H1 (cell line): ENCODE results near the gene PLPPR3. TPM values are rescaled to one million over a fixed set of nuclear protein-coding genes. Genes with fewer than 3 reads are reported as not detected.

Experiments
- CTCF ChIA-PET: fragments of 300-600 bp; sonication (Branson Sonifier 250); formaldehyde crosslinking; loops from one replicate; lab custom pipeline; 2021; ENCODE audit not compliant: partially characterized antibody; lab: Charles Lee
- POLR2A ChIA-PET: fragments of 300-600 bp; sonication (Branson Sonifier 250); formaldehyde crosslinking; loops from one replicate; lab custom pipeline; 2021; ENCODE audit warnings: inconsistent platforms; ENCODE audit not compliant: partially characterized antibody; lab: Charles Lee
- DNase-seq, 2 experiments: peaks; one replicate each; pipeline versions ENCODE4 v3.0.0 to v3.0.0-alpha.2; 2010 to 2022; ENCODE audit warnings: low spot score in 2 of 2, low read depth in 1 of 2, mixed read lengths in 1 of 2
- FAIRE-seq: peaks from 2 replicates; lab custom pipeline; 2011; peaks lifted over from hg19 to GRCh38; lab: Jason Lieb, UNC
- H2AFZ ChIP-seq: 2 replicates; pipeline ENCODE4 v1.8.1; 2012; ENCODE audit warnings: low read length, inconsistent platforms
- H2AK5ac ChIP-seq: 2 replicates; pipeline ENCODE4 v1.6.1; 2013; ENCODE audit warnings: low read depth, low read length
- H2BK120ac ChIP-seq: replicated peaks from 2 replicates; pipeline ENCODE3; 2013; ENCODE audit warnings: low read depth, low read length, inconsistent platforms
- H2BK12ac ChIP-seq: 2 replicates; pipeline ENCODE4 v1.6.1; 2013; ENCODE audit warnings: low read depth, low read length
- H2BK15ac ChIP-seq: 2 replicates; pipeline ENCODE4 v1.6.1; 2013; ENCODE audit warnings: low read length
- H2BK20ac ChIP-seq: 2 replicates; pipeline ENCODE4 v1.6.1; 2013; ENCODE audit warnings: low read length
- H2BK5ac ChIP-seq: 2 replicates; pipeline ENCODE4 v1.6.1; 2013; ENCODE audit warnings: low read depth, low read length
- H3K14ac ChIP-seq: 2 replicates; pipeline ENCODE4 v1.6.1; 2013; ENCODE audit warnings: inconsistent platforms; ENCODE audit not compliant: insufficient read length
- H3K18ac ChIP-seq: 2 replicates; pipeline ENCODE4 v1.6.1; 2013; ENCODE audit warnings: low read length; ENCODE audit errors: extremely low read depth
- H3K23ac ChIP-seq: 2 replicates; pipeline ENCODE4 v1.6.1; 2013; ENCODE audit warnings: inconsistent platforms; ENCODE audit not compliant: insufficient read length
- H3K23me2 ChIP-seq: 2 replicates; pipeline ENCODE4 v1.6.1; 2013; ENCODE audit warnings: low read depth, low read length
- H3K27ac ChIP-seq: 2 replicates; pipeline ENCODE4 v1.6.1; 2011; ENCODE audit warnings: low read depth, low read length, inconsistent platforms
- H3K27me3 ChIP-seq, 4 experiments: replicated peaks in 1 of 4; 1 replicate in 1 of 4; 2 replicates in 3 of 4; pipeline versions ENCODE4 v1.6.1 to v1.8.1; 2011 to 2013; ENCODE audit warnings: low read length in 3 of 4, mild to moderate bottlenecking in 3 of 4, inconsistent platforms in 2 of 4, mixed read lengths in 2 of 4, moderate library complexity in 1 of 4; ENCODE audit not compliant: control insufficient read depth in 3 of 4, insufficient read depth in 3 of 4; ENCODE audit errors: extremely low read depth in 1 of 4
- H3K36me3 ChIP-seq, 4 experiments: 2 replicates each; pipeline versions ENCODE4 v1.6.1 to v1.8.1; 2011 to 2013; ENCODE audit warnings: mild to moderate bottlenecking in 4 of 4, low read length in 3 of 4, moderate library complexity in 2 of 4, control low read depth in 1 of 4, inconsistent platforms in 1 of 4; ENCODE audit not compliant: insufficient read depth in 4 of 4, control insufficient read depth in 2 of 4
- H3K4ac ChIP-seq: replicated peaks from 2 replicates; pipeline ENCODE3; 2013; ENCODE audit warnings: low read length, low read depth, mixed read lengths, inconsistent platforms; ENCODE audit not compliant: insufficient read length
- H3K4me1 ChIP-seq, 4 experiments: replicated peaks in 1 of 4; 1 replicate in 1 of 4; 2 replicates in 3 of 4; pipeline versions ENCODE4 v1.6.1 to v1.8.1; 2011 to 2013; ENCODE audit warnings: low read length in 3 of 4, inconsistent platforms in 2 of 4, mixed read lengths in 1 of 4; ENCODE audit not compliant: insufficient read depth in 4 of 4, control insufficient read depth in 3 of 4
- H3K4me2 ChIP-seq, 2 experiments: 2 replicates each; pipeline versions ENCODE4 v1.6.1 to v1.8.1; 2011 to 2013; ENCODE audit warnings: low read depth in 2 of 2, low read length in 2 of 2, control low read depth in 1 of 2, inconsistent platforms in 1 of 2, mild to moderate bottlenecking in 1 of 2; ENCODE audit not compliant: insufficient read depth in 1 of 2
- H3K4me3 ChIP-seq, 4 experiments: fragments of 200-600, 300-600 bp in 1 of 4; sonication (generic), shearing (Covaris generic), sonication (Bioruptor Twin) in 1 of 4; 2 replicates each; pipeline versions ENCODE4 v1.5.1 to v1.8.1; 2011 to 2016; ENCODE audit warnings: low read length in 4 of 4, low read depth in 3 of 4, control low read depth in 2 of 4, inconsistent platforms in 2 of 4, mild to moderate bottlenecking in 2 of 4, mixed read lengths in 1 of 4, moderate library complexity in 1 of 4; ENCODE audit not compliant: insufficient read depth in 2 of 4; ENCODE audit errors: extremely low read depth in 1 of 4
- H3K56ac ChIP-seq: replicated peaks from 2 replicates; pipeline ENCODE3; 2013; ENCODE audit warnings: low read depth, mild to moderate bottlenecking, mixed read lengths, low read length, inconsistent platforms; ENCODE audit not compliant: insufficient read length
- H3K79me1 ChIP-seq: 2 replicates; pipeline ENCODE4 v1.6.1; 2013; ENCODE audit warnings: low read depth, low read length, control low read depth
- H3K79me2 ChIP-seq, 2 experiments: 2 replicates each; pipeline versions ENCODE4 v1.6.1 to v1.8.1; 2012 to 2013; ENCODE audit warnings: low read length in 2 of 2, mild to moderate bottlenecking in 2 of 2, inconsistent platforms in 1 of 2; ENCODE audit not compliant: insufficient read depth in 2 of 2, control insufficient read depth in 1 of 2
- H3K9ac ChIP-seq, 4 experiments: replicated peaks in 1 of 4; 1 replicate in 1 of 4; 2 replicates in 3 of 4; pipeline versions ENCODE4 v1.6.1 to v1.8.1; 2011 to 2013; ENCODE audit warnings: low read depth in 3 of 4, low read length in 3 of 4, control low read depth in 2 of 4, mild to moderate bottlenecking in 2 of 4, moderate library complexity in 2 of 4, inconsistent platforms in 1 of 4; ENCODE audit errors: extremely low read depth in 1 of 4
- H3K9me3 ChIP-seq, 2 experiments: 2 replicates each; pipeline versions ENCODE4 v1.6.1 to v1.8.1; 2012 to 2013; ENCODE audit warnings: mild to moderate bottlenecking in 2 of 2, moderate library complexity in 2 of 2, control low read depth in 1 of 2, inconsistent platforms in 1 of 2, low read depth in 1 of 2, low read length in 1 of 2, mixed read lengths in 1 of 2; ENCODE audit not compliant: insufficient read depth in 2 of 2
- H4K20me1 ChIP-seq, 2 experiments: replicated peaks in 1 of 2; 2 replicates each; pipeline versions ENCODE3 to v1.8.1; 2011 to 2013; ENCODE audit warnings: inconsistent platforms in 2 of 2, low read length in 2 of 2, mild to moderate bottlenecking in 1 of 2; ENCODE audit not compliant: insufficient read depth in 2 of 2, control insufficient read depth in 1 of 2
- H4K5ac ChIP-seq: 2 replicates; pipeline ENCODE4 v1.6.1; 2013; ENCODE audit warnings: low read length, low read depth, mixed read lengths, inconsistent platforms; ENCODE audit not compliant: insufficient read length
- H4K8ac ChIP-seq: 2 replicates; pipeline ENCODE4 v1.8.0; 2013; ENCODE audit warnings: mild to moderate bottlenecking, moderate library complexity, low read length, inconsistent platforms; ENCODE audit not compliant: insufficient read depth; ENCODE audit errors: extremely low read depth
- H4K91ac ChIP-seq: replicated peaks from 2 replicates; pipeline ENCODE3; 2013; ENCODE audit warnings: low read length, mixed read lengths, inconsistent platforms; ENCODE audit not compliant: insufficient read length
- CTCF ChIP-seq, 3 experiments: IDR thresholded peaks; 1 replicate in 2 of 3; 2 replicates in 1 of 3; pipeline versions ENCODE4 v1.5.1 to v1.6.1; 2011; ENCODE audit warnings: low read length in 3 of 3, mild to moderate bottlenecking in 3 of 3, inconsistent platforms in 2 of 3, low read depth in 1 of 3, moderate library complexity in 1 of 3; ENCODE audit not compliant: insufficient read depth in 1 of 3; ENCODE audit errors: control extremely low read depth in 1 of 3
- E2F6 ChIP-seq: IDR thresholded peaks from 2 replicates; pipeline ENCODE4 v1.6.1; 2012; ENCODE audit warnings: inconsistent platforms
- JUND ChIP-seq: IDR thresholded peaks from 2 replicates; pipeline ENCODE4 v1.6.1; 2011; ENCODE audit warnings: mild to moderate bottlenecking, improper control_type of control experiment, low read length
- KDM1A ChIP-seq: fragments of 200-600, 300-600 bp; sonication (generic); IDR thresholded peaks from 2 replicates; pipeline ENCODE4 v1.7.1; 2016; ENCODE audit warnings: mild to moderate bottlenecking, low read length, borderline replicate concordance
- SAP30 ChIP-seq: fragments of 300-600 bp; sonication (generic); IDR thresholded peaks from 2 replicates; pipeline ENCODE4 v1.7.1; 2012; ENCODE audit warnings: low read length, moderate library complexity, mild to moderate bottlenecking, inconsistent platforms; ENCODE audit not compliant: insufficient read depth, insufficient replicate concordance
- SP1 ChIP-seq: IDR thresholded peaks from 2 replicates; pipeline ENCODE4 v1.6.1; 2011; ENCODE audit warnings: low read depth, low read length
- TAF1 ChIP-seq: IDR thresholded peaks from 2 replicates; pipeline ENCODE4 v1.6.1; 2011; ENCODE audit warnings: mild to moderate bottlenecking, low read depth, low read length
- WGBS, 2 experiments: shearing (Covaris generic) in 1 of 2; methylation state at CpG; one replicate each; pipeline versions ENCODE4 v1.1.6 to v1.1.7; 2013 to 2015; ENCODE audit warnings: low lambda C conversion rate in 2 of 2, mixed read lengths in 2 of 2, inconsistent platforms in 1 of 2, low coverage in 1 of 2, missing lambda C conversion rate in 1 of 2; ENCODE audit not compliant: insufficient replicate concordance in 2 of 2, insufficient coverage in 1 of 2, insufficient read length in 1 of 2; ENCODE audit errors: extremely low coverage in 1 of 2, missing lambda C conversion rate in 1 of 2; 5-methylcytosine and 5-hydroxymethylcytosine counted together
- polyA plus RNA-seq, 7 experiments: library from polyadenylated mRNA; depleted of rRNA in 3 of 7; stranded (reverse) in 5 of 7; unstranded in 2 of 7; fragments of >200 nt in 5 of 7; fragments of 200-250 nt in 2 of 7; gene quantifications; 1 replicate in 5 of 7; 2 replicates in 1 of 7; 4 replicates in 1 of 7; pipeline versions ENCODE4 v1.2.1 to v1.2.3, GENCODE V29; 2011 to 2013; ENCODE audit warnings: missing spikeins in 2 of 7, mixed read lengths in 2 of 7
- total RNA-seq: library from RNA; stranded (reverse); fragmentation: NEBNext Ultra II Directional; extraction: Animal tissue kit (Norgen Biotek cat#: 25700); gene quantifications from 2 replicates; pipeline ENCODE4 v1.2.1, GENCODE V29; 2021

Gene PLPPR3
- total and polyA plus RNA-seq, 2 of the 8 experiments (the other 6 are each of a cell fraction or from before 2014, with no cell fraction given), result 71.7 to 76.4 TPM

GRCh38 chr19:861756-862580, 40.2 kb upstream of the PLPPR3 start:
- H2BK20ac ChIP-seq, result no peak overlapping the region
- H3K9ac ChIP-seq, result no peak overlapping the region
- WGBS, 2 experiments, result 12% methylated on average over 27 of the region's 60 CpGs; no CpG with 5 or more reads in 1 of the 2 experiments
- peak overlapping the region; percentile 80 for H4K91ac ChIP-seq
- H3K4me2 ChIP-seq, result peak overlapping the region; percentile 63 to 72
- H3K4me1 ChIP-seq, result peaks cover 0 to 5% (median 3%) of the 10 kb centered on the region in 4 experiments; a peak in 6 of 7 replicates
- CTCF ChIA-PET, result interaction anchor here (1.4 to 3.1 kb wide), 2 partner anchors 17 to 56 kb away, joined by 5 to 12 read pairs; no protein-coding TSS in a partner anchor
- H2AFZ ChIP-seq, result no peak overlapping the region
- no peaks in the 10 kb centered on the region for H3K9me3 ChIP-seq
- H2BK12ac ChIP-seq, result peak overlapping the region; percentile 92; the same call in 1 of the 2 replicates
- no peak overlapping the region for H3K4ac ChIP-seq
- no peak overlapping the region for H3K14ac ChIP-seq
- no peak overlapping the region for H2BK120ac ChIP-seq
- H3K79me2 ChIP-seq, result no peaks in the 10 kb centered on the region
- peak overlapping the region; percentile 52 for H4K5ac ChIP-seq
- peak; percentile 91 to 96 for DNase-seq
- H3K56ac ChIP-seq, result no peak overlapping the region
- no peak overlapping the region; the same call in none of the 2 replicates for H3K18ac ChIP-seq
- no peaks in the 10 kb centered on the region for H3K79me1 ChIP-seq
- FAIRE-seq, result no peak
- no peaks in the 10 kb centered on the region for H3K36me3 ChIP-seq
- peaks cover 0 to 8% of the 10 kb centered on the region in 2 experiments for H4K20me1 ChIP-seq
- peak overlapping the region; percentile 77; the same call in 1 of the 2 replicates for H2BK5ac ChIP-seq
- no peak overlapping the region for H3K27ac ChIP-seq
- POLR2A ChIA-PET, result interaction anchor here (0.8 to 2.8 kb wide), 8 partner anchors 14 to 157 kb away, joined by 3 to 22 read pairs (median 5); partner anchors contain the start of genes KISS1R, MED16, RNU6-9 and WDR18
- H3K23me2 ChIP-seq, result peaks cover 10% of the 10 kb centered on the region; the same call in 1 of the 2 replicates
- no peak overlapping the region for H2AK5ac ChIP-seq
- H3K4me3 ChIP-seq, result peak overlapping the region in 2 of 4 experiments; percentile 8 to 59; a peak in 3 of 8 replicates
- H4K8ac ChIP-seq, result peak overlapping the region; percentile 93; the same call in 1 of the 2 replicates
- H2BK15ac ChIP-seq, result no peak overlapping the region; the same call in 1 of the 2 replicates
- H3K23ac ChIP-seq, result no peak overlapping the region
- H3K27me3 ChIP-seq, result peaks cover 9 to 25% (median 13%) of the 10 kb centered on the region in 4 experiments
- TF ChIP-seq CTCF (IDR thresholded peaks at IDR 0.05; ENCODE audit: control extremely low read depth in 1 of 3, insufficient read depth in 1 of 3, low read depth in 1 of 3, low read length in 3 of 3) (peak; percentile 53 to 73 (median 56)), JUND (no peak), SAP30 (no peak), E2F6 (peak; percentile 98), TAF1 (peak; percentile 41; the same call in 1 of the 2 replicates), SP1 (no peak), KDM1A (no peak)
